NCI-H1092 treated with DMSO at 0.1 percent for 48 hours (cell line): ENCODE data around the gene TNIP1.

Source experiments
- DNase-seq: peaks from one replicate; lab custom pipeline; 2025; lab: John Stamatoyannopoulos, UW

TNIP1 gene

DNA sequence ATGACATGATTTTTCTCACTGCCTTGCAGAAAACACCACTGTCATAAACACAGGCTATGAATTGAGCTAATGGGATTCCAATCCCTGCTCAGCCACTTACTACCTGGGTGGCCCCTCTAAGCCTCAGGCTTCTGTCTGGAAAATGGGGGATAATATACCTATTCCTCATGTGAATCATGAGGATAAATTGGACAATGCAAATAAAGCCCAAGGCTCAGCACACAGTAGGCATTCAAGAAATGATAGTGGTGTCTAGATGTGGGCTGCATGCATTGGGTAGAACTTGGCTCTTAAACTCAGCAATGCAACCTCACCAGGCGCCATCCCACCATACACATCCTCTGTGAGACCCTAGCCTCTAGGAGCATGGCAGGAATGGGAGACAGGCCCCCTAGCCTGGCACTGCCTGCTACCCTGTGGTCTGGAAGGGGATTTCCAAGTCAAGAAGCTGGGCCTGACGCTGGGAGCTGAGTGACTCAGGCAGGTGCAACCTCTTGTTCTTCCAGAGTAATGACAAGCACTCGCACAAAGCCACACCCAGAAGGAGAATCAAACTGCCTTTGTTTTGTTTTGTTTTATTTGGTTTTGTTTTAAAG lies 2.3 kb upstream of the TNIP1 start:
- DNase-seq, result no peak

DNA sequence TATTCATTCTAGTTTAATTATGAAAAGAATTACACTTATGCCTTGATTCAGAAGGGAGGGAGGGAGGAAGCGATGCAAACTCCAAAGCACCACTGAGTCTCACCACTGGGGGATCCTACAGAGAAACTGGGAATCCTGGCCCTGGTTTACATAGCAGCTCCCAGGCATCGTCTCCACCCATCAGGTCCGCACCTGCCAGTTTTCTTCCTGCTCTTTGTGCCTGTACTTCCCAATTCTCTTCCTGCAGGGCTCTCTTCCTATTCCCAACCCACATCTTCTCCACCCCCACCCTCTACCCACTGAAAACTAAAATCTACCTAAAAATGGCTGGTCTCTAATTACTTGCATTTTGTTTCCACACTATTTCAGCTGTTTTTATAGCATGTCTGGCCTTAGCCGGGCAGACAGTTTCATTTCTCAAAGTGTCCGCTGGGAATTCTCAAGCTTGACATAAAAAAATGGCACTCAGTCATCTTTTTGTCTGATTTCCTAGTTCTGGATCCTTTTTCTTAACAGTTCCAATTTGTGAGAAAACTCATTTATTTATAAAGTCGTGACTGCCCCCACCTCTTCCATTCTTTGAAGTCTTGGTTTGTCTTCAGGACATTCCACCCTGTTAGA lies 1.6 kb upstream of the TNIP1 start:
- no peak for DNase-seq

DNA sequence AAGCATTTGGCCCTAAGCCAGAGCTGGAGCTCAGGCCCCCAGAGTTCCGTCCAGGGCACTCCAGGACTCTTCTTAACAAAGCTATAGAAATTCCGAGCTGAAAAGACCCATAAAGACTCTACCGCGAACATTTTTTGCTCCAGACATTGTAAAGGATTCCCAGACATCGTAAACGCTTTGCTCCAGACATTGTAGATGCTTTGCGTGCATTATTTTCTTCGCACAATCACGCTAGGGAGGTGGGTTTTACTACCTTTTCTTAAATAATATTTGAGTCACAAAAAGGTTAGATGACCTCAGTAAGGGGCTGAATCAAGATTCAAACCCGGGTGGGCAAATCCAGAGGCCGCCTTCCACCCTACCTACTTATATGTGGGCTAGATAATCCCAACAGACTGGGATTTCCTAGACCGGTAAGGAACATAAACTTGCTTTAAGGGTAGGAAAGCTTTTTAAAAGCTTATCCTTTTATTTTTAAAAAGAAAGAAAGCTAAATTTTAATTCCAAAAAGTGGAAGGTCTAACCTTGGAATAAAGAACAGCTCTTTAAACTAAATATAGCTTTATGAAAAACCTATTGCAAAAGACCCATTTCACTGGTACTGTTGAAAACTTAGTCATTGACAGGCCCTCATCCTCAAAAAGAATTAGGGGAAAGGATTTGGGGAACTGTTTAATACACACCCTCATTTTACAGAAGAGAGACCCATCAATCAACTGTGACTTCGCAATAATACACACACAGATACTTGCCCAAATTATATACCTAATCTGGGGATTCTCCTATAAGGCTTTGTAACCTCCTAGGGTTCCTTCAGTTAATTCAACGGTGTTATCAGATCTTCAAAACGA lies 822 bp upstream of the TNIP1 start:
- DNase-seq, result peak; percentile 17

DNA sequence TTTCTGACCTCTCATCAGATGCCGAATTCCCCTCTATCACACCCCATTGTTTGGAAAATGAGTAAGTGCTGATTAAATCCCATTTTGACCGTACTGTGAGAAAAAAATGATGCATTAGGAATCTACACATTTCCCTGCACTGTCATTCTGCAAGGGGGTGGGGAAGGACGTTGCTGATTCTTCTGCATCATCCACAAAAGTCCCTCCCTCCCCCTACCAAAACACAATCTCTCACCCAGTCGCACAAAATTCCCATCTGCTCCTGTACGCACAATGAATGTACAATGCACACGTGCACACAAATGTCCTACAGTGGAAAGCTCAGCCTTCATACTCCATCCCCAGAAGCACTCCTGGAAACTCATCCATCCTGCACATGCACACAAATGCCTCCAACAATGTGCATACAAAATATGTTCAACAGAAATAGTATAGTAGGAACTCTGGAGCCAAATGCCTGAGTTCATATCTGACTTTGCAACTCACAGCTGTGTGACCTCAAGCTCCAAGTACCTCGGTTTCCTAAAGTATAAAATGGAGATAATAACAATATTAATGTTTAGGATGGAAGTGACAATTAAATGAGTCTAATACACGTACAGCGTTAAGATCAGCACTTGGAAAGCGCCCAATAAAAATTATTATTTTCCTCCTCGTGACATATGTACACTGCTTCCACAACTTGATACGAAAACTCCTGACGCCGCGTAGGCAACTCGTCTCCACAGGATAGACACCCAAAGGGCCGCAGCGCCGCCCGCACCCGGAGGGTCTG lies 809 bp downstream of the TNIP1 start:
- DNase-seq, result no peak

DNA sequence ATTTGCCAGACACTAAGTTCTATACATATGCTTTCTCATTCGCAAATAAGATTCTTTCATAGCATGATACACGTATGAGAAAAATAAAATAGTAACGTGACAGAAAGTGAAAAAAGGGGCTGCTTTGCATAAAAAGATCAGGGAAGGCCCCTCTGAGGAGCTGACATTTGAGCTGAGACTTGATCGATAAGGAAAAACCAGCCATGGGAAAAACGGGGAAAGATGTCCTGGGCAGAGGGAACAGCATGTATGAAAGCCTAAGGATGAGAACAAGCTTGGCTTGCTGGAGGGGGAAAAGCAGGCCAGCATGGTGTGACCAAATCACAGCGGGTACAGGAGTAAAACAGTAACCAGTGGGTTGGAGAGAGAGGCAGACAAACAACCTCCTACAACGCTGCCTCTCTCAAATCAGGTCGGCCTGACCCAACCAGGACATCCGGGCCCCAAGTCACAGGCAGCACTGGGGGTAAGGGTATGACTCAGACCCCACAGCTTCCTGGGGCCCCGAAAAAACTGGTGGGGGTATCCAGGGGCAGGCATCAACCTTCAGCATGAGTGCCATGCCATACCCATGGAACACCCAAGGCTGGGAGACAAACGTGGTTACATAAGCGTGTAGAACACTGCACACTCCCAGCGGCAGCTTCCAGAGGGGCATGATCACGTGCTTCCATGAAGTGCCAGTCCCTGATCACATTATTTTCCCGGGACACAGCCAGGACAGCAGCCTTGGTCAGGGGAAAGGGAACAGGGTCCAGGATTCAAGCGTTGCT lies 2.2 kb downstream of the TNIP1 start:
- no peak for DNase-seq

DNA sequence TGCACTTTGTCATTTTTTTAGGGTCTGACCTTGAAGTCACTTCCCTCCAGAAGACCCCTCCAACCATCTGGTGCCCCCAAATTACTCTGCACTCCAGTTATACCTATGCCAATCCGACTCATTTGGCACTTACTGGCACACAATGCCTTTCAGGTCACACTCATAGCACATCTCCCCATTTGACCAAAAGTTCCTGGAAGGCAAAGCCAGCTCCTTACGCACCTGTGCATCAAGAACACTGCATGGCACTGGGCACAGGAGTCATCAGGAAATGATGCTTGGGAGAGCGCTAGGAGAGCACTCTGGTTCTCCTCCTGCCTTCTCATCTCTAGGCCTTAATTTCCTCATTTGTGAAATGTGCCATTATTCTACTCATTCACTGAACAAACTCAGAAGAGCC lies 2.9 kb downstream of the TNIP1 start:
- no peak for DNase-seq

DNA sequence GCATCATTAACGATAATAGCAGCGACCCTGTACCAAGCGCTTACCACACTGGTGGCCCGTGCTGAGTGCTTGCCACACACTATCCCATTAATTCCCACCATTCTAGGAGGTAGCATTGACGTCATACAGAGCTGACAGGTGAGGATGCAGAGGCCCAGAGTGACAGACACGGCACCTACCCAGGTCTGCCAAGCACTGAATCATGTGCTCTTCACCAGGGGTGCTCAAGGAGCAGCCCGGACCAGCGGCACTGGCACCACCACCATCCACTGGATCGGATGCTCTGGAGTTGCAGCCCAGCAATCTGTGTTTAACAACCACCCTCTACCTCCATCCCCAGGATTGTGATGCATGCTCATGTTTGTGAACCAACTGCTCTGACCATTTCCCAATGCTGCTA lies 3.4 kb downstream of the TNIP1 start:
- DNase-seq, result no peak

DNA sequence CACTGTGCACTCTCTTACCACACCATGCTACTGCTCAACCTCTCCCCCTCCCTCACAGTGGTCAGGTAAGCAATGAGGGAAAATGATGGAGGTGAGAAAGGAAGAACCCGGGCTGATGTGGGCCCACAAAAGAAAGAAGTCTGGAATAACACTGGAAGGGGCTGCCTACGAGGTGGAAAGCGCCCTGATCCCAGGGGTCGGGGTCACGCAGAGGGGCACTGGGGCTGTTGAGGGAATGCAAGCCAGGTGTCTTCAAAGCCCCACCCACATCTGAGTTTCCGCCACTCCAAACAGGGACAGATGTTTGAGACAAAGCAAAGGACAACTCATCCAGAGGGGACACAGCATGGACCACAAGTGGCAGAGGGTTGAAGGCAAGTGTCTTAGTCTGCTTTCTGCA lies 4.2 kb downstream of the TNIP1 start:
- DNase-seq, result no peak

DNA sequence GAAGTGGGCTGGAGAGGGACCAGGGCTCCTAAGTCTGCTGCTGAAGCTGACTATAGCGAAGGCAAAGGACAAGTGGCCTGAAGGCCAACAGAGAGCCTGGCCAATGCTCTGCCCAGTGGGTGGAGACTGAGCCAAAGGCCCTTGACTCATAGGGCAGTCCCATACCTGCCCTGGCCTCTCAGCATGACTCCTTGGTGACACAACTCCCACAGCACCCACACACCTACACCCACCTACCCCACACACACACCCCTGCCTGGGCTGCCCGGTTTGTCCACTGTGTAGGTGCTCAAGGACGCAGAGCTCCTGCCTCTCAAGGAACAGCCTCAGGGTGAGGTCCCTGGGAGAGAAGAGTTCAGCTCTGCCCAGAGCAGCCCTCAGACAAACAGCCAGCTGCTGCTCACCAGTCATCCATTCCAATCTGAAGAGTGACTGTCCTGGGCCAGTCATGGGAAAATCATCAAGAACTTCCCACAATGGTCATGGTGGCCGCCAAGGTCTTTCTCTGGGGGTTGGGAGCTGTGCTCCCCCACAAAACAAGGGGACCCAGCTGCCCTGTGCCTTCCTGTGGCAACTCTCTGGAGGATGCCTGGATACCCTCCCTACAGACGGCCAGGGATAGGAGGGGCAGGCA lies 5.0 kb downstream of the TNIP1 start:
- DNase-seq, result no peak

DNA sequence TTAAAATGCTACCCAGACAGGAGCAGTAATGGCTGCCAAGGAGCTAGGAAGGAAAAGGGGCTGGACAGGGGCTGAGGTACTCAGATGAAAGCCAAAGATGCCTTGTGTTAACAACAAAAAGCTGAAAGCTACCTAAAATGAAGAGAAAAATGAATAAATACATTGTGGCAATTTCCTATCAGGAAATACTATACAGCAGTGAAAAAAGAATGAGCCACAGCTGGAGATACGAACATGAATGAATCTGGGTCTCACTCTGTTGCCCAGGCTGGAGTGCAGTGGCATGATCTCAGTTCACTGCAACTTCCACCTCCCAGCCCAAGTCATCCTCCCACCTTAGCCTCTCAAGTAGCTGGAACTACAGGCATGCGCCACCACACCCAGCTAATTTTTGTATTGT lies 6.3 kb downstream of the TNIP1 start:
- no peak for DNase-seq

DNA sequence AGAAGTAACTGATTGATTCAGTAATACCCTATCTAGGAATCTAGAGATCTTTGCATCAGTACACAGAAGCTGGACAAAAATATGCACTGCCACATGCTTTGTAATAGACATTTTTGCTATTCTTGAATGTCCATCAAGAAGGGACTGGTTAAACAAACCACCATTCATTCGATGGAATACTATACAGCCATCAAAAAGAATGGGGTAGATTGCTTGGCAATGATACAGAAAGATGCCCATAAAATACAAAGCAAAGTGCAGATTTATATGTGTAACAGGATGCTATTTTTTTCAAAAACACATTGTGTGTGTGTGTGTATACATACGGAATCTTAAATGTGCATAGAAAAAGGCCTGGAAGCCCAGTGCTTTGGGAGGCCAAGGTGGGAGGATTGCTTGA lies 7.6 kb downstream of the TNIP1 start:
- DNase-seq, result no peak

DNA sequence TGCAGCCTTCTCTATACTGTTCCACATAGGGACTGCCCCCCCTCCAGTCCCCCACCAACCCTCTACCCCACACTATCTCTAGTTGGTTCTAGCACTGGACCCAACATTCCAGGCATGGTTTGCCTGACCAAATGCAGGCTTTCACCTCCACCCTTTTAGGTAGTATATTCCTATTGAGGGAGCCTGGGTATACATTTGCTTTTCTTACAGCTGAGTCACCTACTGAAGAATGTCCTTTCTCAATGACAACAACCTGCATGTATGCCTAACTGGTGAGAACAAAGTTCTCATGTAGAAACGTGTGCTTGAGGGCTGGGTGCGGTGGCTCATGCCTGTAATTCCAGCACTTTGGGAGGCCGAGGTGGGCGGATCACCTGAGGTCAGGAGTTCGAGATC lies 8.2 kb downstream of the TNIP1 start:
- no peak for DNase-seq

DNA sequence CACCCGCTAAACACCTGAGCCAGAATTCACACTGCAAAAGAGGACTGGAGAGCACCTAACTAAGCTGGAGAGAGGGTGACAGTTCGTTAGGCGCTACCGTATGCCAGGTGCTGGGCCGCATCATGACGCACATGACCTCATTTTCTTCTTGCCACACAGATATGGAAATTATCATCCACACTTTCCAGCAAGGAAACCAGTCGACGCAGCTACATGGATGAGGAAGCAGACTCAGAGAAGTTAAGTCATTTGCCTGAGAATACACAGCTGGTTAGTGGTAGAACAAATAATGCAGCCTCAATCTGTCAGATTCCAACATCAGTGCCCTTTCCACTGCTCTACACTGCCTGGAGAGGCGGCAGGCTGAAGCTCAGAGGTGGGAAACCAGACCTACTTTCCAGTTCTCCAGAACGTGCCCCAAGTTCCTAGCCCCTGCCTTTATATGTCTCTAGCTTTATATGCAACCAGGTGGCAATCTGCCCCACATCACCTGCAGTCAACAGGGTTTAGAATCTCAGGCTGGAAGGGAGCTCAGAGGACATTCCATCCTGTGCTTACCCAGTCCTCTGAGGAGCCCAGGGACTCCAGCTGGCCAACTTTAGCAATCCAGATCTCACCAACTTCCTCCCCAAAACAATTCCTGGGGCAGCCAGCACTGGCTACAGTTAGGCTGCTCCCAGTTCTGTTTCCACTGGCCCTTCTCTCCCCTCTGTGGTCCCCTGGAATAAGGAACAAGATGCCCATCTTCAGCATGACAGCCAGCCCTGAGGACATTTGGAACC lies 8.8 kb downstream of the TNIP1 start:
- no peak for DNase-seq

DNA sequence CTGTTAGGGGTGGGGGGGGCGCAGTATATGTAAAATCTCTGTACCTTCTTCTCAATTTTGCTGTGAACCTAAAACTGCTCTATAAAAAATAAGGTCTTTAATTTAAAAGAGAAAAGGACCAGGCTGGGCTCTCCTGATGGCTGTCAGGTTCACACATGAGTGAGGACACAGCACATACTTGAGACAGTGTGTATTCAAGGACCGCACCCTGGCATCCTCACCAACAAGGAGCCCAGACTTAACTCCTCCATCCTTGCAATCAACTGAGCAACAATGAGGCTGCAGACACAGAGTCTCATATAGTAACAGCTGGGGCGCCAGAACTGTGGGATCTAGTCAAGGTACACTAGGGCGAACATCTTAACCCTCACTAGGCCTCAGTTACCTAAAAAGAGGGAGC lies 9.8 kb downstream of the TNIP1 start:
- no peak for DNase-seq

DNA sequence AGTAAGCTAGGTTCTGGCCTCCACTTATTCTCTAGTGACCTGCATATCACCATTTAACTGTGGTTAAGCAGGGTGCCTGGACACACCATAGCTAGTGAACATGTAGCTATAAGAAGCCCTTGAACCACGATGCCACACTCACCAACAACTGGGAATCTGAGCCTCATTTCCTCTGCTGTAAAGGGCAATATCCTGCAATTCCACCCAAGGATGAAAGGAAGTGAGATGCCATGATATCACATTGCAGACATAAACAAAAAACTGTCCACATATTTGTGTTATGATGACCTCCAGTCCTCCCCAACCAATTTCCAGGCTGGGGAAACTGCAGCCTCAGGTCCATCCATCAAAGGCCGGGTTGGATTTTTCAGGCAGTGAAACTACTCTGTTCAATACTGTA lies 10.4 kb downstream of the TNIP1 start:
- DNase-seq, result no peak

DNA sequence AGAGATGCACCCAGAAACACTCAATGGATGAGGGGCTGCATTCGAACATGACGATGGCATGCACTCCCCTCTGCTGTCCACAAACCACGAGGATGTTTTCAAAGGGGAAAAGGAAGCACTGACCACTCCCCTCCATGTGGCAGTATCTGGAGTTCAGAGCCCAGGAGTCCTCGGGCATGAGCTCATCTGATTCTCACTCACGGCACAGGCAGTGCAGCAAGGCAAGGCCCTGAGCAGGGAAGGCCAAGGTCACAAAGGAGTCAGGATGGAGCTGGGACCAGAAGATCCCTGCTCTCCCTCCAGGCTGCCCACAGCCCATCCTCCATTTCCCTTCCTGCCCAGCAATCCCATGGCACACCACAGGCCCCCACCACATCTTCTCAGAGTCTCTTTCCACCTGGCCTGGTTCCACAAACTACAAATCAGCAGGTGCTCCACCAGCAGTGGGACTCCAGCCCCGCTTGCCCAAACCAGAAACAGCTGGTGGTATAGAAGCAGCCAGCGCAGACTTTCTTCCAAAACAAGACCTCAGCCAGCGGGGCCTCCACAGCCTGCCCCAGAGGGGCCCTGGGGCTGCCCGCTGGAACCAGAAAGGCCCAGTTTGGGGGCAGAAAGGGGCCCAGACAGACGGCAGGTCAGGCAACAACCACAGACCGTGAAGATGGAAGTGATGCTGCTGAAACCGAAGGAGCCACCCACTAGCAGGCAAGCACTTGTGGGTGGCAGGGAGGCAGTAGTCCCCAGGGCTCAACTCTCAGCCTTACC lies 12.2 kb downstream of the TNIP1 start:
- DNase-seq, result no peak

DNA sequence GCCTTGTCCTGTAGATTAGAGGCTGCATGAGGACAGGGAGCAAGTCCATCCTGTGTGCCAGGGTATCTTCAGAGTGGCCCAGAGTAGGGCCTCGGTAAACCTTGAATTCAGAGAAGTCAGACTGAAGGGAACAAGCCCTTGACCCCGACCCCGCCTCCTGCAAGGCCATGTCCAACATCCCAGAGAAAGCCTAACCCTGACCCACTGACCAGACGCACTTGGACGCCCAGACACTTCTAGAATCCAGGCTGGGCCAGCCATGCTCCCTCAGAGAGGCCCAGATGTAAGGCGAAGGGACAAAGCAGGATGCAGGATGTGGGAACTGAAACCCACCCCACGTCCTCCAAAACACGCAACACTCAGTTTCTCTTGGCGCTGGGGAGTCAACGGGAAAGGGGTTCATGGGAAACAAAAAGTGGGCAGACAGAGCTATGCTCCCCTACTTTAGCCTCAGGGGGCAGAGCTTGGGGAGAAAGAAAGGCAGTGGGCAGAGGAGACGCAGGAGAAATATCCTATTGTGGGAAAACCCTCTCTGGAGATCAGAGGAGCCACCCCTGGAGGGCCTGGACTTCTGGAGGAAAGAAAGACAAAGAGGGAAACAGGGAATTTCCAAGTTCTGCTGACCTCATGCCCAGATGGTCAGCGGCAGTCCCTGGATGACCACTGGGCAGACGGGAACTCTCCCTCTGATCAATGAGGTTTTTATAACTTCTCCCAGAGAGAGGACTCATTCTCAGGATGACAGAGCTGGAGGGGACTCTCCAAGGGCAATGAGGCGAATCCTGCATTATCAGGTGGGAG lies 13.0 kb downstream of the TNIP1 start:
- DNase-seq, result no peak

DNA sequence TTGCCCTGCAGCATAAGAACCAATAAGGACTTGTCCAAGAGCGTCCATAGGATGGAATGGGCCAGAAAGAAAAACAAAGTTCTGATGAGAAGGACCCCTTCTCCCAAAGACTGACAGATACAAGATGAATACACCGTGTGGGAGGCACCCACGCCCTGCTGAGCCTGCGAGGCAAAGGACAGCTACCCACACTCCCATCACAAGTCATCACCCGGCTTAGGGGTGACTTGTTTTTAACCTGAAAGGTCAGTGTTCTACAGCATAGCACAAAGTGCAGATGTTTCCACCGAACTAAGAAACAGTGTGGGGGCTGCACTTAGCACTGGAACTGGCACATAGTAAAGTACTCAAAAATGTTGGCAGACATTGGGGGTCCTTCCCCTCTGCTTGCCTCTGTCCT lies 13.9 kb downstream of the TNIP1 start:
- DNase-seq, result no peak

DNA sequence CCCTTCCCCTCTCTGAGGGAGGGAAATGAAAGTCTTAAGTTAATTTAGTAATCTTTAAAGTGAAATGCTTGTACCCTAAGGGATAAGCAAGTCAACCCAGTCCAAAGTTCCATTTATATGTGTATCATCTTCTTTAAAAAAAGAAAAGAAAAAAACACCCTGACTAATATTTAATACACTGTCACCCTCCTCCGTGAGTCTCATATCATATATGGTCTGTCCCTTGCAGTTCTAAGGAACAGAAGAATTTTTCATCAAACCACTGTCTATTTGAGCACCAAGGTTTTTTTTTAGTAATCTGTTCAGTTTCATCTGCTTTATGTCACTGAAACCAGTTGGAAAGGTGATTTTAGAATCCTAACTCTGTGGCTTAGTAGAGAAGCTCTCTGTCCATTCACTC lies 15.2 kb downstream of the TNIP1 start:
- DNase-seq, result no peak
